ENCODE data around the gene B3GNT4. TPM values are rescaled to one million over a fixed set of nuclear protein-coding genes. Genes with fewer than 3 reads are reported as not detected.

The B3GNT4 gene
- total RNA-seq, 1 donor from 2014 or later, result 0.38 TPM

- no peak for DNase-seq (ENCODE audit: low spot score)
- TF ChIP-seq CTCF (IDR thresholded peaks at IDR 0.05; ENCODE audit: unreplicated experiment), result no peak
- H3K4me1 Mint-ChIP-seq (ENCODE audit: unreplicated experiment), result peaks cover 4% of the 10 kb centered on the region
- H3K36me3 Mint-ChIP-seq (ENCODE audit: low read depth, unreplicated experiment), result peaks cover 4% of the 10 kb centered on the region
- H3K4me3 Mint-ChIP-seq (ENCODE audit: unreplicated experiment), result no peak overlapping the region
- no peak overlapping the region for H3K27ac Mint-ChIP-seq (ENCODE audit: unreplicated experiment)
- no peaks in the 10 kb centered on the region for H3K9me3 Mint-ChIP-seq (ENCODE audit: unreplicated experiment)
- H3K27me3 Mint-ChIP-seq (ENCODE audit: unreplicated experiment), result peaks cover 3% of the 10 kb centered on the region
Measured at GRCh38 chr12:122183588-122183940, 19.9 kb upstream of the B3GNT4 start.

- Mint-ChIP-seq H3K27me3 (ENCODE audit: unreplicated experiment) (peaks cover 3% of the 10 kb centered on the region), H3K9me3 (ENCODE audit: unreplicated experiment) (no peaks in the 10 kb centered on the region), H3K36me3 (ENCODE audit: low read depth, unreplicated experiment) (peaks cover 4% of the 10 kb centered on the region), H3K4me3 (ENCODE audit: unreplicated experiment) (no peak overlapping the region), H3K4me1 (ENCODE audit: unreplicated experiment) (peaks cover 4% of the 10 kb centered on the region), H3K27ac (ENCODE audit: unreplicated experiment) (no peak overlapping the region)
- no peak for DNase-seq (ENCODE audit: low spot score)
- no peak for TF ChIP-seq CTCF (IDR thresholded peaks at IDR 0.05; ENCODE audit: unreplicated experiment)
Measured at GRCh38 chr12:122184517-122184916, 19.0 kb upstream of the B3GNT4 start.

GRCh38 chr12:122185079-122185478 is 18.4 kb upstream of the B3GNT4 start:
- no peak for DNase-seq (ENCODE audit: low spot score)
- no peaks in the 10 kb centered on the region for H3K36me3 Mint-ChIP-seq (ENCODE audit: low read depth, unreplicated experiment)
- H3K9me3 Mint-ChIP-seq (ENCODE audit: unreplicated experiment), result no peaks in the 10 kb centered on the region
- no peak overlapping the region for H3K27ac Mint-ChIP-seq (ENCODE audit: unreplicated experiment)
- peaks cover 4% of the 10 kb centered on the region for H3K4me1 Mint-ChIP-seq (ENCODE audit: unreplicated experiment)
- H3K27me3 Mint-ChIP-seq (ENCODE audit: unreplicated experiment), result peaks cover 3% of the 10 kb centered on the region
- H3K4me3 Mint-ChIP-seq (ENCODE audit: unreplicated experiment), result no peak overlapping the region
- no peak for TF ChIP-seq CTCF (IDR thresholded peaks at IDR 0.05; ENCODE audit: unreplicated experiment)

GRCh38 chr12:122185494-122186082 is 17.9 kb upstream of the B3GNT4 start:
- Mint-ChIP-seq H3K9me3 (ENCODE audit: unreplicated experiment) (no peaks in the 10 kb centered on the region), H3K4me1 (ENCODE audit: unreplicated experiment) (peaks cover 2% of the 10 kb centered on the region), H3K27ac (ENCODE audit: unreplicated experiment) (no peak overlapping the region), H3K36me3 (ENCODE audit: low read depth, unreplicated experiment) (no peaks in the 10 kb centered on the region), H3K4me3 (ENCODE audit: unreplicated experiment) (no peak overlapping the region), H3K27me3 (ENCODE audit: unreplicated experiment) (peaks cover 1% of the 10 kb centered on the region)
- no peak for TF ChIP-seq CTCF (IDR thresholded peaks at IDR 0.05; ENCODE audit: unreplicated experiment)
- DNase-seq (ENCODE audit: low spot score), result no peak

GRCh38 chr12:122187466-122187865 is 16.0 kb upstream of the B3GNT4 start:
- Mint-ChIP-seq H3K36me3 (ENCODE audit: low read depth, unreplicated experiment) (no peaks in the 10 kb centered on the region), H3K4me3 (ENCODE audit: unreplicated experiment) (no peak overlapping the region), H3K27me3 (ENCODE audit: unreplicated experiment) (peaks cover 1% of the 10 kb centered on the region), H3K4me1 (ENCODE audit: unreplicated experiment) (no peaks in the 10 kb centered on the region), H3K9me3 (ENCODE audit: unreplicated experiment) (no peaks in the 10 kb centered on the region), H3K27ac (ENCODE audit: unreplicated experiment) (no peak overlapping the region)
- DNase-seq (ENCODE audit: low spot score), result no peak
- TF ChIP-seq CTCF (IDR thresholded peaks at IDR 0.05; ENCODE audit: unreplicated experiment), result no peak

All from endothelial cell (in vitro differentiated cells).